ENCODE data around the gene SEPTIN5. TPM values are rescaled to one million over a fixed set of nuclear protein-coding genes. Genes with fewer than 3 reads are reported as not detected.

SEPTIN5 gene
- total RNA-seq, 4 donors from 2014 or later = 21.9 to 51.1 (median 26.4) TPM

DNA sequence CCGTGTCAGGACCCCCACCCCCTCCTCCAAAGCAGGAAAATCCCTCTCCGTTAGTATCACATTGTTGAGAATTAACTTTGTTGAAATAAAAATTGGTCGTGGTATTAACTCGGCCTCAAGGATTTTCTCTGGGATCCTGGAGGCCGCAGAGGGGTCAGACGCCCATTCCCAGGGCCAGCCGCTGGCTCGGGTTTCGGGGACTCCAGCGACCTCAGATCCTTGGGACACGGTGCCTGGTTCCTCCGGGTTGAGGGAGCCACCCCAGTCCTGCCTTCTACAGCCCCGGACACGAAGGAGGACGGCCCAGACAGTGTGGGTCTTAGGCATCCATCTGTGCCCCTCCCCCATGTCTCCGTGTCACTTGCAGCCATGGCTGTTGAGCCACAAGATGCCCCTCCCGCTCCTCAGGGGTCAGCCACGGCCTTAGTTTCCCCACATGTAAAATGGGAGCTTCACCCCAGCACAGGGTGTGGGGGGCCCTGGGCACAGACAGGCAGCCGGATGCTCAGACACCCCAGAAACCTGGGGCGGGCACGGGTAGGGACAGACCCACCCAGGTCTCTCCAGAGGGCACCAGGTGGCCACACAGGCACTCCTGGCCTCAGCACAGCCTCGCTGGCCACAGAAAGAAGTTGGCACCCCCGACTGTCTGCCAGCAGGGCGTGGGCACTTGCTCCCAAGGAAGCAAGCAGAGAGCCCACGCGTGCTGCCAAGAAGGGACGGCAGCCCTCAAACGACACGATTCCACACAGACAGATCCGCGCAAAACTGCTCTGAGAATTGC is 24.6 kb downstream of the SEPTIN5 start:
- H3K4me3 ChIP-seq = no peak overlapping the region
- H3K36me3 ChIP-seq = no peaks in the 10 kb centered on the region
- no peaks in the 10 kb centered on the region for H3K9me3 ChIP-seq
- no peaks in the 10 kb centered on the region for H3K4me1 ChIP-seq
- no peak for TF ChIP-seq CTCF (IDR thresholded peaks at IDR 0.05)
- no peak overlapping the region for H3K27ac ChIP-seq
- no CpG with 5 or more reads among the region's 31 CpGs for WGBS, 2 donors (ENCODE audit: low coverage in 1 of 2)
- peaks cover 39% of the 10 kb centered on the region for H3K27me3 ChIP-seq
- no peak for ATAC-seq

- Histone ChIP-seq H3K4me3 (no peak overlapping the region), H3K9me3 (no peaks in the 10 kb centered on the region), H3K36me3 (no peaks in the 10 kb centered on the region), H3K4me1 (no peaks in the 10 kb centered on the region), H3K27me3 (peaks cover 39% of the 10 kb centered on the region), H3K27ac (no peak overlapping the region)
- ATAC-seq = no peak
- TF ChIP-seq POLR2A (IDR thresholded peaks at IDR 0.05) (no peak), CTCF (IDR thresholded peaks at IDR 0.05) (no peak), EP300 (IDR thresholded peaks at IDR 0.05) (no peak)
- 100% methylated on average over 1 of the region's 16 CpGs; no CpG with 5 or more reads in 1 of the 2 donors for WGBS, 2 donors (ENCODE audit: low coverage in 1 of 2)
Measured at GRCh38 chr22:19739448-19739895, 25.2 kb downstream of the SEPTIN5 start.

GRCh38 chr22:19739911-19740449 is 25.7 kb downstream of the SEPTIN5 start:
- ATAC-seq = no peak
- Histone ChIP-seq H3K27me3 (peaks cover 39% of the 10 kb centered on the region), H3K27ac (no peak overlapping the region), H3K4me3 (no peak overlapping the region), H3K4me1 (no peaks in the 10 kb centered on the region), H3K9me3 (no peaks in the 10 kb centered on the region), H3K36me3 (no peaks in the 10 kb centered on the region)
- 64% methylated on average over 4 of the region's 7 CpGs; no CpG with 5 or more reads in 1 of the 2 donors for WGBS, 2 donors (ENCODE audit: low coverage in 1 of 2)
- no peak for TF ChIP-seq POLR2A (IDR thresholded peaks at IDR 0.05)
- no peak for TF ChIP-seq EP300 (IDR thresholded peaks at IDR 0.05)
- no peak for TF ChIP-seq CTCF (IDR thresholded peaks at IDR 0.05)
- TF ChIP-seq POLR2AphosphoS5 (IDR thresholded peaks at IDR 0.05) = no peak

DNA sequence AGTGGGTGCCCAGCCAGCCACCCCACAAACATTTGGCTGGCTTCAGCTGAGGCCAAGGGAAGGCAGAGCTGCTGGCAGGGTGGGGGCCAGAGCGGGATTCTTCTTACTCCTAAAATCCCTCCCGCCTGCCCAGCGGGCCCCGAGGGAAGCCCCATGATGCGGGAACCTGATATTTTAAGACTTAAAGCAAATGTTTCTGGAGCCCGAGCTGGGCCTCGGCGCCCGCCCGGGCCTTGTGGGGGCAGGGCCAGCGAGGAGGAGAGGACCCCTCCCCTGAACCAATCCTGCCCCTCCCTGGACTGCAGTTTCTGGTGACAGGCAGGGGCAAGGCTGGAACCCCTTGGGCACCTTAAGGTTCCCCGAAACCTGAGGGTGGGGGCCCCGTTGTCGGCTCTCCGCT is 26.3 kb downstream of the SEPTIN5 start:
- no peak overlapping the region for H3K4me3 ChIP-seq
- TF ChIP-seq EP300 (IDR thresholded peaks at IDR 0.05) (no peak), POLR2A (IDR thresholded peaks at IDR 0.05) (no peak), CTCF (IDR thresholded peaks at IDR 0.05) (no peak), POLR2AphosphoS5 (IDR thresholded peaks at IDR 0.05) (no peak)
- no CpG with 5 or more reads among the region's 15 CpGs for WGBS, 2 donors (ENCODE audit: low coverage in 1 of 2)
- peaks cover 37% of the 10 kb centered on the region for H3K27me3 ChIP-seq
- ATAC-seq = no peak
- H3K4me1 ChIP-seq = peaks cover 0 to 5% (median 0%) of the 10 kb centered on the region in 3 donors
- H3K27ac ChIP-seq = no peak overlapping the region
- no peaks in the 10 kb centered on the region for H3K9me3 ChIP-seq
- no peaks in the 10 kb centered on the region for H3K36me3 ChIP-seq

GRCh38 chr22:19741053-19741452 is 26.8 kb downstream of the SEPTIN5 start:
- no peak for ATAC-seq
- H3K4me3 ChIP-seq = no peak overlapping the region
- H3K27ac ChIP-seq = no peak overlapping the region
- no peak for TF ChIP-seq POLR2AphosphoS5 (IDR thresholded peaks at IDR 0.05)
- H3K27me3 ChIP-seq = peaks cover 32% of the 10 kb centered on the region
- WGBS, 2 donors (ENCODE audit: low coverage in 1 of 2) = 67 to 95% methylated on average over 1 to 2 of the region's 7 CpGs
- no peaks in the 10 kb centered on the region for H3K36me3 ChIP-seq
- H3K4me1 ChIP-seq = peaks cover 0 to 8% (median 0%) of the 10 kb centered on the region in 3 donors
- H3K9me3 ChIP-seq = no peaks in the 10 kb centered on the region

All from gastroesophageal sphincter (tissue), 4 donors.